Lower leg skin (tissue), 4 donors: ENCODE data around the gene POTEJ. TPM values are rescaled to one million over a fixed set of nuclear protein-coding genes. Genes with fewer than 3 reads are reported as not detected.
"Not testable (repeated sequence)": the region's sequence is repeated elsewhere in the genome, so short reads cannot be mapped to it uniquely, and the experiment has no call there.

Experiments
- DNase-seq, 2 donors: peaks; one replicate each; pipeline ENCODE4 v3.0.0-alpha.2; 2019; ENCODE audit warnings: low spot score in 2 of 2
- H3K4me3 ChIP-seq: fragments of 200-600 bp; sonication (generic); 2 replicates; pipeline ENCODE4 v1.5.1; 2017; ENCODE audit warnings: mild to moderate bottlenecking, low read depth; ENCODE audit not compliant: poor library complexity, severe bottlenecking
- WGBS, 2 donors: methylation state at CpG; one replicate each; pipeline ENCODE4 v1.1.5; 2018; 5-methylcytosine and 5-hydroxymethylcytosine counted together
- intact Hi-C: fragments of 100-400 bp; cut with DNase I; formaldehyde crosslinking; loops from one replicate; pipeline ENCODE4 v1.15.0; 2023; ENCODE audit warnings: low total_unique reads
- total RNA-seq, 4 donors: library from RNA; depleted of rRNA; stranded (reverse); fragments of >200 nt; gene quantifications; one replicate each; pipeline ENCODE4 v1.1.0, GENCODE V29; 2016

POTEJ gene
- total RNA-seq, 4 donors from 2014 or later: not detected

DNA sequence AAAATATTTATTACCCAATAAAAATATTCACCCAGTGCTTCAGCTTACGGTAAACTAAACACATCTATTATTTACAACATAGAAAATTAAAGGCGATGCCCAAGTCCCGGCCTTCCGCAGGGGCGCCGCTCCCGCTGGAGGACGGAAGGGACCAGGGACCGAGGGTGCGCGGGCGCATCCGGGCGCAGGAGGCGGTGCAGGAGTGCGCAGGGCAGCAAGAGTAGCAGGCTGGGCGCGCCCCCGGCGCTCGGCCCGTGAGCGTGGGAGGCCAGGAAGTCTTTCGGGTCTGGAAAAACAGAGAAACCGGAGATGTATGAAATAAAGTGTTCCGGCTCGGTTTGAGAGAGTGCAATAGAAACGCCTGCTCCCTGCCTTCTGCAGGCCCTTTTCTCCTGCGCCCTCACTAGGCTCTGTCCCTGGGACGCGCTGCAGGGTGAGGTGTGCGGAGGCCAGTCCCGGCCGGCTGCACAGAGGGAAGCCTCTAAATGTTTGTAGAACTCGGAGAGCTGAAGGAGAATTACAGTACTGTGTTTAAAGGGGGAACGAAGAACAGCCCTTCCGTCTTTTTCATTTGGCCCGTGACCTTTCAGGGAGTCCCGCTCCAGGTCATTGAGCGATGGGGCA lies 18.3 kb upstream of the POTEJ start:
- DNase-seq, H3K4me3 ChIP-seq, intact Hi-C loops: not testable (repeated sequence)
- 31 to 41% methylated on average over 8 of the region's 40 CpGs for WGBS, 2 donors

- 67 to 79% methylated on average over 1 to 3 of the region's 4 CpGs for WGBS, 2 donors
- intact Hi-C loops, H3K4me3 ChIP-seq: not testable (repeated sequence)
- peak in 1 of 2 donors; percentile 45 for DNase-seq
Observed at GRCh38 chr2:130594011-130594410, 17.2 kb upstream of the POTEJ start.

- DNase-seq: peak in 1 of 2 donors; percentile 56
- H3K4me3 ChIP-seq, intact Hi-C loops: not testable (repeated sequence)
- WGBS, 2 donors: 76 to 77% methylated on average over 2 to 3 of the region's 6 CpGs
Observed at GRCh38 chr2:130596757-130597156, 14.5 kb upstream of the POTEJ start.

DNA sequence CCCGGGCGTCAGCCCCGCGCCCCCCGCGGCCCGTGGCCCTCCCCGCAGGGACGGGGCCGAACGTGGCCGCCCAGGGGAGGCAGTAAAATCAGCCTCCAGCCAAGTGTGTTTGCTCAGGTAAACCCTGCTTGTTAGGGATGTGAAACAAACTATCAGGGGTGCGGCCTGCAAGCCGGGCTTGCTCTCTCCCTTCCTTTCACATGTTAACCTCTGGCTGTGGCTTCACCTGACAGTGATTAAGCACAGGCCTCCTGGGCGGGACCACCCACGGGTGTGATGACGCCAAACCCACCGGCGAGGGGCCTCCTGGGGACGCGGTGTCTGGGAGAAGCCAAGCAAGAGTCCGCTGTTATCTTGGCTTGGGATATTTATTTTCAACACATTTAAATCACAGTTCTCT lies 13.2 kb upstream of the POTEJ start:
- H3K4me3 ChIP-seq, DNase-seq, intact Hi-C loops: not testable (repeated sequence)
- no CpG with 5 or more reads among the region's 22 CpGs for WGBS, 2 donors

DNA sequence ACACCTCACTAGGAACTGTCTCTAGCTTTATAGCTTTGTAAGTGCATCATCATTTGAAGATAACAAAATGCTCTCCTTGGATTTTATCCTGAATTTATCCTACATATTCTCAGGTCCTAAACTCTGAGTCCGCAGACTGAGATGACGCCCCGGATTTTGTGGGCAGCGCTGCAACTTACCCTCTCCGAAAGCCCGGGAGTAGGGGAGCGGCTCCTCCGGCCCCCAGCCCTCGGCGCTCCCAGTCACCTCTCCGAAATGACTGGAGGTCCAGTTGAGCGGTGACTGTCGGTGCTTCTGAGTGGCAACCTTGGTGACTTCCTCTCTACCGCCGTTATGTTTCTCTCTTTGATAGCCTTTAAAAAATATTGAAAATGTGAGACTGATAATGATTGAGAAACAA lies 12.8 kb upstream of the POTEJ start:
- intact Hi-C loops, H3K4me3 ChIP-seq: not testable (repeated sequence)
- DNase-seq: peak in 1 of 2 donors; percentile 26
- WGBS, 2 donors: 9 to 13% methylated on average over 13 of the region's 15 CpGs

GRCh38 chr2:130599393-130599792 lies 11.8 kb upstream of the POTEJ start, which contains the start of gene CFC1:
Gene CFC1, minus strand, starts transcription at chr2:130599575. Its CDS starts 288 bp downstream, at chr2:130599287.
- intact Hi-C loops, DNase-seq, H3K4me3 ChIP-seq: not testable (repeated sequence)
- no CpG with 5 or more reads among the region's 6 CpGs for WGBS, 2 donors

GRCh38 chr2:130599926-130600325 lies 11.3 kb upstream of the POTEJ start:
- 69 to 74% methylated on average over 8 to 9 of the region's 9 CpGs for WGBS, 2 donors
- peak in 1 of 2 donors; percentile 32 for DNase-seq
- H3K4me3 ChIP-seq, intact Hi-C loops: not testable (repeated sequence)

- H3K4me3 ChIP-seq, intact Hi-C loops, DNase-seq: not testable (repeated sequence)
- WGBS, 2 donors: 44 to 46% methylated on average over 5 to 6 of the region's 15 CpGs
Observed at GRCh38 chr2:130601648-130602302, 9.5 kb upstream of the POTEJ start.

DNA sequence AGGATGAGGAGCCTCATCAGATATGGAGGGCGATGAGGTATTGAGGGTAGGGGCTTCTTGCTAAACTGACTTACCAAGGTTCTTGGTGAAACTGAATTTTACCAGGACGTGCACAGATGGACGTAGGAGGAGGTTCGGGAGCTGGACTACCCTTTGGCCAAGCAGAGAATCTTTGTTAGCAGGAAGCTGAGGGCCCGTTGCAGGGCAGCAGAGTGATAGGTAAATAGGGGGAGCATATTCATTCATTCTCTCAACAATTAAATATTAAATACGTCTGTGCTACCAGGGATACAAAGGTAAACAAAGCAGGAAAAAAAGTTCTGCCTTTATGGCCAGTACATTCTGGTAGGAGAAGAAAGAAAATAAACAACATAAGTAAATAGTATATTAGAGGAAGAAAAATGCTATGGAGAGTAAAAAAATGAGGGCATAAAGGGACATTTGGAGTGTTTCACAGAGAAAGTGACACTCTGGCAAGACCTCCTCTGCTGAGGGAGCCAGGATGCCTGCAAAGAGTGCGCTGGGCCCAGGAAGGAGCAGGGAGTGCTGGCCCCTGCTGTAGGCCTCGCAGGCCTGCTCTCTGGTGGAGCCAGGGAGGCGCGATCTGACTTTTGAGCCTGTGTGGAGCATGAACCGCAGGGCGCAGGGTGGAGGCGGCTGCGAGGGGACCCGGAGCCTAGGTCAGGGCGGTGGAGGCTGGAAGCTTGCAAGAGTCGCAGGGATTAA lies 2.8 kb upstream of the POTEJ start:
- DNase-seq, H3K4me3 ChIP-seq, intact Hi-C loops: not testable (repeated sequence)
- 96% methylated on average over 4 of the region's 17 CpGs; no CpG with 5 or more reads in 1 of the 2 donors for WGBS, 2 donors

DNA sequence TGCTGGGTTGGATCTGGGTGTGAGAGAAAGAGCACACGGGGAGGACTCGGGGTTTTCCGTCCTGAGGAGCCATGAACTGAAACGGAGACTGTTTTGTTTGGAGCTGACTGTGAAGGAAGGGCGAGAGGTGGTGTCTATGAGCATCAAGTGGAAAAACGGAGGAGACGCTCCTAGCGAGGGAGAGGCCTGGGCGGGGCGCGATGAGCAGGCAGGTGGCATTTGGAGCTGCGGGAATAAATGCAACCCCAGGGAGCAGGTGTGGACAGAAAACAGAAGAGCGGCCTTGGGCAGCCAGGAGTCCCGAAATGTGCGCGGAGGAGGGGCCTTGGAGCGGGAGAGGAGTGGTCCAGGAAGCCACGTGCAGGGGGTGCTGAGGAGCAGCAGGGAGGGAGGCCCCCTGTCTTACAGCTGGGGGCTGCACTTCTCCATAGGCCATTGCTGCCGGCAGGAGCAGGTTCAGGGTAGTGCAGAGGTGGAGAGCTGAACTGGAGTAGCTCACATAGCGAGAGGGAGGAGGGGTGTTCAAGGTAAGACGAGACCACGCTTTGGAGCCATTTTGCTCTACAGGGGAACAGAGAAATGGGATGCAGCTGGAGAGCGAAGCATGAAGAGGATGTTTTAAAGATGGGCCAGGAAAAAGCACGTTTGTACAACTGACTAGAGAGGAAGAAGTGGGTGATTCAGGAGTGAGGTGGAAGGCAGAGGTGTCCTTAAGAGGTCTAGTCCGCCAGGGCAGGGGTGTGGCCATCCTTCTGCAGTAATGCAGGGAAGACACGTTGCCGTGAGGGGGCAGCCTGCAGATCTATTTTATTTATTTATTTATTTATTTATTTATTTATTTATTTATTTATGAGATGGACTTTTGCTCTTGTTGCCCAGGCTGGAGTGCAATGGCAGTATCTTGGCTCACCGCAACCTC lies 2.0 kb upstream of the POTEJ start:
- DNase-seq, intact Hi-C loops, H3K4me3 ChIP-seq: not testable (repeated sequence)
- 47 to 56% methylated on average over 7 to 8 of the region's 28 CpGs for WGBS, 2 donors

GRCh38 chr2:130610486-130610885 lies 754 bp upstream of the POTEJ start:
- WGBS, 2 donors: 91 to 95% methylated on average over 8 to 13 of the region's 15 CpGs
- H3K4me3 ChIP-seq, intact Hi-C loops: not testable (repeated sequence)
- peak in 1 of 2 donors; percentile 48 for DNase-seq

- intact Hi-C loops, DNase-seq, H3K4me3 ChIP-seq: not testable (repeated sequence)
- 83 to 84% methylated on average over 8 to 9 of the region's 10 CpGs for WGBS, 2 donors
Observed at GRCh38 chr2:130628784-130629475, 17.7 kb downstream of the POTEJ start.

DNA sequence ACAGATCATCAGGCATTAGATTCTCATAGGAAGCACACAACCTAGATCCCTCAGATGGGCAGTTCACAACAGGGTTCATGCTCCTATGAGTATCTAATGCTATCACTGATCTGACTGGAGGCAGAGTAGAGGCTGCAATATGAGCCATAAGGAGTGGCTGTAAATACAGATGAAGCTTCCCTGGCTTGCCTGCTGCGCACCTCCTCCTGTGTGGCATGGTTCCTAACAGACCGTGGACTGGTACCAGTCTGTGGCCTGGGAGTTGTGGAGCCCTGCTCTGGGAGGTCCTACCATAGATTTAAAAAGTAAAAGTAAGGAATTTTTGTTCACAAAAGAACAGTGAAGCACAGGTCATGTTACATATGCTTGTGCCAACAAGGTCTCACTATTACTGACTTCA lies 27.7 kb downstream of the POTEJ start:
- H3K4me3 ChIP-seq, intact Hi-C loops, DNase-seq: not testable (repeated sequence)
- WGBS, 2 donors: 48% methylated on average over 2 of the region's 2 CpGs; no CpG with 5 or more reads in 1 of the 2 donors

DNA sequence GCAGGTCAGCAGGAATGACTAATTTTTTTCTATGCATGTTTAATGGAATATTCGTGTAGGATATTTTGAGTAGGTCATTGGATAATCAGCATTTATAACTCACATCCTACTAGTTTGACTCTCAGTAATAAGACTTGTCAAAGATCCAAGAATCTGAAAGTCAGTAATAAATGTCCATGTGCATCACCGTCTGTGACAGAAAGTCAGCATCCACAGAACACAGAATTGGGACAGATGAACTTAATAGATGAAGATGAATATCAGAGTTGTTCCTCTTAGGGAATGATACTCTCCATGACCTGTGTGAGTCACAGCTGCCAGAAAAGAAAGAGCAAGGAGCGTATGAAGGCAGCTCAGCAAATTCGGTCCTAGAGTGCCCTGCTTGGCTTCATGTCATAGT lies 30.4 kb downstream of the POTEJ start:
- intact Hi-C loops, H3K4me3 ChIP-seq: not testable (repeated sequence)
- WGBS, 2 donors: 49 to 53% methylated on average over 4 of the region's 4 CpGs
- DNase-seq: peak in 1 of 2 donors; percentile 21
